Fibroblast of skin of right quadriceps (primary cell): ENCODE data around the gene PIGB.
"Not testable (repeated sequence)": the region's sequence is repeated elsewhere in the genome, so short reads cannot be mapped to it uniquely, and the experiment has no call there.

Source experiments
- DNase-seq: peaks from one replicate; pipeline ENCODE4 v3.0.0-alpha.2; 2013

PIGB gene

DNA sequence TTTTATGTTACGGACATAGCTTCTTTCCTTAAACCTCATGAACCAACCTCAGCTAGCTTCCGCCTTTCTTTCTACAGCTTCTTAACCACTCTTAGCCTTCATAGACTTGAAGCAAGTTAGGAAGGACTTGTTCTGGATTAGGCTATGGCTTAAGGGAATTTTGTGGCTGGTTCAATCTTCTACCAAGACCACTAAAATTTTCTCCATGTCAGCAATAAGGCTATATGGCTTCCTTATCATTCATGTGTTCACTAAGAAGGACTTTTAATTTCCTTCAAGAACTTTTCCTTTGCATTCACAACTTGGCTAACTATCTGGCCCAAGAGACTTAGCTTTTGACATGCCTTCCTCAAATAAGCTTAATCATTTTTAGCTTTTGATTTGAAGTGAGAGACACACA, 64.7 kb downstream of the PIGB start:
- DNase-seq: no peak

DNA sequence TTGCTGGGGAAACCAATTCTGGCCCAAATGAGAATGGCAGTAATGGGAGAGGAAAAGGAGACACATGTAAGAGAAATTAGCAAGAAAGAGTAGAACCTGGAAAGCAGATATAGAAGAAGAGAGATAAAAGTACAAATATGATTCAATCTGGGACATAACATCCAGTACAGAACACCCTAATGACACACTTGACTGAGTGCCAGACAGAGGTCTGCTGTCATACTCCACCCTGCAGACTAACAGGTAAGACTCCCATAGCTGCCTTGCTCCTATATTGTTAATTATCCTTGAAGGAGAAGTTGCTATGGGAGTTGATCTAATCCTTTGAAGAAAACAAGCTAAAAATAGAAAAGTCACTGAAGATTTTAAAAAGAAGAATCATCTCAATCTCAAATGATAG, 68.0 kb downstream of the PIGB start:
- DNase-seq: no peak

DNA sequence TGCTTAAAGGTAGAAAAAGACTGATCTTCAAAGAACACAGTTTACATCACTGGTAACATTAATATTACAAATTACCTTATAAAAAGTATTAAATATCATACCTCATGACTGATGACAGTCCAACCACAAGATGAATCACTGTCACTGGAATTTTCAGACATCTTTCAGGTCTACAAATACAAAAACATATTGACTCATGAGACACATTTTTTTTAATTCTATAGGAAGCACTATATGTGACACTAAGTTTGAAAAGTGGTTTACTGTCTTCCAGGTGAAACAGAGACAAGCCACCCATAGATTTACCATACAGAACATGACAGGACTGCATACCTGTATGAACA, 70.2 kb downstream of the PIGB start:
- DNase-seq: peak; percentile 37

DNA sequence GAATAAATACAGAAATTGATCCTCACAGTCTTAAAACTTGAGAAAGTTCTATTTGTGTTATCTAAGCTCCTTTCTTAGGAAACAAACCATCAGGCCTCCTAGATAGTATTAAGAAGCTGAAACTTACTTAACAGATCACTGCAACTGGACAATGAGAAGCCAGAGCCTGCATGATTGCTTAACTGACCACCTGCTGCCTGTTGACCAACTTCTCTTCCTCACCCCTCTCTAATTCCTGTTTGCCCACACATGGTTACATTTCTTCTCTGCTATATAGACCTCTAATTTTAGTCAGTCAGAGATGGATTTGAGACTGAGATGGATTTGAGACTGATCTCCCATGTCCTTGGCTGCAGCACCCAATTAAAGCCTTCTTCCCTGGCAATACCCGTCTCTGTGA, 75.7 kb downstream of the PIGB start:
- DNase-seq: no peak

DNA sequence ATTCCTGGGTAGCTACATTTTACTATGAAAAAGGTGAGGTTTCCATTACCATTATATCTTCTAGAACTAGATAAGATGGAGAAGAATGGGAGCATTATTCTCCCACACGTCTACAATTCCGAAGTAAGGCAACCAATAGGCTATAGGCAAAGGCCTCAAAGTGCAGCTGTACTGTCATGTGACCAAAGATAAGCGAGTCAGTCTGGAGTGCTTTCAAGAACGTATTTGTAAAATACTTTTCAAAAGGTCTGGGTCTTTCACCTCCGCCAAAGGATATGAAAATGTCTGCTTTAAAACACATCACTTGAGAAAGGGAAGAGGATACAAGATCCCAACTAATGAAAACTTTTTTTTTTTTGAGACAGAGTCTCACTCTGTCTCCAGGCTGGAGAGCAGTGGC, 79.2 kb downstream of the PIGB start:
- no peak for DNase-seq

DNA sequence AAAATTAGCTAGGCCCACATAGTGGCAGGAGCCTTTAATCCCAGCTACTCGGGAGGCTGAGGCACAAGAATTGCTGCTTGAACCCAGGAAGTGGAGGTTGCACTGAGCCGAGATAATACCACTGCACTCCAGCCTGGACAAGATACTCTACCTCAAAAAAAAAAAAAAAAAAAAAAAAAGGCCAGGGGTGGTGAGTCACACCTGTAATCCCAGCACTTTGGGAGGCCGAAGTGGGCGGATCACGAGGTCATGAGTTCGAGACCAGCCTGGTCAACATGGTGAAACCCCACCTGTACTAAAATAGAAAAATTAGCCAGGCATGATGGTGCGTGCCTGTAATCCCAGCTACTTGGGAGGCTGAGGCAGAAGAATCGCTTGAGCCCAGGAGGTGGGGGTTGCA, 81.0 kb downstream of the PIGB start:
- DNase-seq: not testable (repeated sequence)

DNA sequence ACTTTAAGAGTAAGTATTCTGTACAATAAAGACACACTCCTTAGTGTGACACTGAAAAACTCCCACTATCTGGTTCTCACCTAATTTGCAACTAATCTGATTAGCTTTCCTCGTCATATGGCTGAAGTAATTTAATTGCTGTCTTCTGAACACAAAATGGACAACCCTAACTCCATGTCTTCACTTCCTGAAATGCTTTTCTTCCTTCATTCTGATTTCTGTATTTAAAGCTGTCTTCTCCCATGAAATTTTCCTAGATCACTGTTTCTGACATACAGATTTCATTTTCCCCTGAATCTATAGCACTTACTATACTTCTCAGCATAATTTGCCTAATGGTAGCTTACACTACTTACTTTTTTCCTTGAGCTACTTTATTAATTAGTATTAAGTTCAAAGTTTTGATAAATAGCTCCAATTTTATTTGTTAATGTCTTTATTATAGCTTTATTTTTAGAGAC, 82.8 kb downstream of the PIGB start:
- DNase-seq: no peak

DNA sequence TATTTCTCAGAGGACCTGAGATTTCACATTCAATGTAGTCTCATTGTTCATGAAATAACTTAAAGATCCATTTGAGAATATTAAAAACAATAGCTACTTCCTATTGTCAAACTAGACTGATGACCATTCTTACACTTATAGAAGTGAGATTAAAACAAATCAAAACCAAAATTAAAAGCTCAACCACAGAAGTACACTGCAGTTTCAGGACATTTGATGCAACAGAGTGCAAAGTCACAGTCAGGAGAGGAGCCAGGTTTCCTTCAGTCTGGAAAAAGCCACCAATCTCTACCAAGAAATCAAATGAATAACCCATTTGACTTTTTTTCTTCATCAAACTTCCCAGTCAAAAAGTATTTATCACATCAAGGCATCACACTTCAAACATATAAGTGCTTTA, 83.7 kb downstream of the PIGB start:
- peak; percentile 6 for DNase-seq

DNA sequence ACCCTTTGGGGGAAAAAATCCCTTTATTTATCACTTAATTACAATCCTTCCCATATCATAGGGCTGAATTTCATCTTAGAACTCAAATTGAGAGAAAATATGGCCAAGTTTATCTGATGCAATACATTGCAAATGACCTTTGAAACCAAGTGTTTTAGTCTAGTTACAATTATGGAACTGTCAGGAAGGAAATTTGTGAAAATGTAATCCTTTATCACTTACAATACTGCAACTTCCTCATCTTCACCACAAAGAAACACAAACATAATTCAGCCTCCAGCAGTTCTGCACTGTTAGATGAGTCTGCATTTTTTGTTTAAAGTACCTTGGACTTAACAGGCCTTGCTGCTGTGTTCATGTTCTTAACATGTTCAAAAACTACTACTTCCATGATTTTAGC, 84.5 kb downstream of the PIGB start:
- peak; percentile 35 for DNase-seq
